Mammary epithelial cell (primary cell): ENCODE data around the gene CREB5.

Experiments used
- EZH2 ChIP-seq: IDR thresholded peaks from 2 replicates; pipeline ENCODE4 v1.6.1; 2012; ENCODE audit warnings: low read length, inconsistent platforms, borderline replicate concordance
- TF ChIP-seq, protein P1 (sequence below), 2 donors: IDR thresholded peaks in 1 of 2; conservative IDR thresholded peaks in 1 of 2; 2 replicates each; pipeline ENCODE4 v1.5.1; 2011 to 2012; ENCODE audit warnings: inconsistent platforms in 2 of 2, low read length in 2 of 2, mild to moderate bottlenecking in 2 of 2, control low read depth in 1 of 2, low read depth in 1 of 2; ENCODE audit not compliant: insufficient read depth in 1 of 2; ENCODE audit errors: extremely low read depth in 1 of 2

DNA sequence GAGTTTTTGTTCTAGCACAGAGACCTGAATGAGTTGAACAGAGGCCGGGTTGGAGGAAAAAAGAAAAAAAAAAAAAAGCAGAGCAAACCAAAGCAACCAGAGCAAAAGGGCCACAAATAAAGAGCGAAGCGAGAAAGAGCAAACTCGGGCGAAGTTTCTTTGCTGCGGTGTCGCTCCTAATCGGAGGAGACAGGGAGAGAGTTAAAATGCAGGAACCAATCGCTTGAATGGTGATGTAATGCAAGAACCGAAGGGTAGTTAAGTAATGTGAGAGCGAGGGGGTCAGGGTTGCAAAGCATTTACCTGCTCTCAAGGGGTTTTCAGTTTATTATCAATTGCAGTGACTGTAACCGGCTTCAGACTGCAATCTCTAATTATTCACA is 274.1 kb downstream of the CREB5 start:
- TF ChIP-seq, protein P1, sequence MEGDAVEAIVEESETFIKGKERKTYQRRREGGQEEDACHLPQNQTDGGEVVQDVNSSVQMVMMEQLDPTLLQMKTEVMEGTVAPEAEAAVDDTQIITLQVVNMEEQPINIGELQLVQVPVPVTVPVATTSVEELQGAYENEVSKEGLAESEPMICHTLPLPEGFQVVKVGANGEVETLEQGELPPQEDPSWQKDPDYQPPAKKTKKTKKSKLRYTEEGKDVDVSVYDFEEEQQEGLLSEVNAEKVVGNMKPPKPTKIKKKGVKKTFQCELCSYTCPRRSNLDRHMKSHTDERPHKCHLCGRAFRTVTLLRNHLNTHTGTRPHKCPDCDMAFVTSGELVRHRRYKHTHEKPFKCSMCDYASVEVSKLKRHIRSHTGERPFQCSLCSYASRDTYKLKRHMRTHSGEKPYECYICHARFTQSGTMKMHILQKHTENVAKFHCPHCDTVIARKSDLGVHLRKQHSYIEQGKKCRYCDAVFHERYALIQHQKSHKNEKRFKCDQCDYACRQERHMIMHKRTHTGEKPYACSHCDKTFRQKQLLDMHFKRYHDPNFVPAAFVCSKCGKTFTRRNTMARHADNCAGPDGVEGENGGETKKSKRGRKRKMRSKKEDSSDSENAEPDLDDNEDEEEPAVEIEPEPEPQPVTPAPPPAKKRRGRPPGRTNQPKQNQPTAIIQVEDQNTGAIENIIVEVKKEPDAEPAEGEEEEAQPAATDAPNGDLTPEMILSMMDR (conservative IDR thresholded peaks at IDR 0.05 in 1 of 2, IDR thresholded peaks at IDR 0.05 in 1 of 2; ENCODE audit: extremely low read depth in 1 of 2, insufficient read depth in 1 of 2, low read depth in 1 of 2, low read length in 2 of 2), result no peak
- no peak for TF ChIP-seq EZH2
